Adrenal gland (tissue), 12 donors: ENCODE results near the gene DOK7. TPM values are rescaled to one million over a fixed set of nuclear protein-coding genes. Genes with fewer than 3 reads are reported as not detected.

Experiments used
- DNase-seq, 7 donors: peaks; one replicate each; pipeline ENCODE4 v3.0.0-alpha.2; 2019 to 2020
- H3K27ac ChIP-seq, 5 donors: fragments of 200-600 bp; sonication (generic) in 4 of 5; 1 replicate in 3 of 5; 2 replicates in 2 of 5; pipeline versions ENCODE4 v1.5.1 to v1.8.0; 2016 to 2020; ENCODE audit warnings: mild to moderate bottlenecking in 1 of 5
- H3K27me3 ChIP-seq: fragments of 200-600 bp; 2 replicates; pipeline ENCODE4 v1.8.0; 2021
- H3K36me3 ChIP-seq, 2 donors: fragments of 200-600 bp; replicated peaks in 1 of 2; 1 replicate in 1 of 2; 2 replicates in 1 of 2; pipeline versions ENCODE4 v1.5.1 to v1.8.0; 2018 to 2022
- H3K4me1 ChIP-seq, 2 donors: fragments of 200-600 bp; replicated peaks in 1 of 2; 1 replicate in 1 of 2; 2 replicates in 1 of 2; pipeline versions ENCODE4 v1.5.1 to v1.8.0; 2018 to 2021
- H3K4me3 ChIP-seq, 4 donors: fragments of 200-600 bp; sonication (generic) in 3 of 4; one replicate each; pipeline ENCODE4 v1.5.1; 2016 to 2018
- H3K9me3 ChIP-seq, 3 donors: fragments of 200-600 bp; sonication (generic) in 1 of 3; replicated peaks in 1 of 3; 1 replicate in 2 of 3; 2 replicates in 1 of 3; pipeline versions ENCODE4 v1.5.1 to v1.8.0; 2016 to 2021
- CTCF ChIP-seq, 6 experiments: fragments of 450-650 bp in 4 of 6; fragments of 200-600 bp in 2 of 6; sonication (generic) in 1 of 6; IDR thresholded peaks; 1 replicate in 5 of 6; 2 replicates in 1 of 6; pipeline versions ENCODE4 v1.5.1 to v1.8.0; 2016 to 2021; ENCODE audit warnings: antibody characterized with exemption in 6 of 6, mild to moderate bottlenecking in 2 of 6, moderate library complexity in 1 of 6
- POLR2A ChIP-seq, 2 donors: fragments of 450-650 bp; IDR thresholded peaks; one replicate each; pipeline ENCODE4 v1.6.1; 2017; ENCODE audit warnings: antibody characterized with exemption in 2 of 2, mild to moderate bottlenecking in 2 of 2, moderate library complexity in 1 of 2
- WGBS, 4 donors: extraction: QIAGEN DNeasy Blood & Tissue Kit in 2 of 4; methylation state at CpG; one replicate each; pipeline versions ENCODE4 v1.1.5 to v1.1.7; 2013 to 2017; 5-methylcytosine and 5-hydroxymethylcytosine counted together
- intact Hi-C, 2 donors: fragments of 100-400 bp; cut with DNase I; formaldehyde crosslinking; loops; one replicate each; pipeline versions ENCODE4 v1.14.1 to v1.15.0; 2022 to 2023
- polyA plus RNA-seq, 3 donors: library from polyadenylated mRNA; stranded (reverse); fragments of 200-250 nt in 2 of 3; fragments of 350-450 nt in 1 of 3; fragmentation: Illumina TruSeq in 1 of 3; extraction: RNeasy Lipid Tissue Mini Kit (QIAGEN cat#74804) in 1 of 3; gene quantifications; one replicate each; pipeline ENCODE4 v1.2.3, GENCODE V29; 2013 to 2014
- total RNA-seq, 9 donors: library from RNA; depleted of rRNA in 4 of 9; stranded (reverse); fragments of >200 nt in 4 of 9; fragments of 120-200 nt in 1 of 9; fragmentation: NEBNext Ultra II Directional in 1 of 9; extraction: Animal tissue kit (Norgen Biotek cat#: 25700) in 1 of 9; gene quantifications; one replicate each; pipeline versions ENCODE4 v1.1.0 to v1.2.4, GENCODE V29; 2013 to 2023
- donor health status: healthy with polysubstance abuse.
- donor health status: Bipolar disorder and iron deficiency.
- donor health status: DM: yes; HTN: yes; CAD: no.
- donor health status: DM: no; HTN: no; CAD: no.
- donor health status: DM: no; HTN: no; CAD: no.
- donor health status: DM: yes; HTN: yes; CAD: no.

Gene DOK7
- total and polyA plus RNA-seq, 12 donors: 0.18 to 4.2 (median 1.1) TPM; not detected in 1

GRCh38 chr4:3470244-3471097 is 7.4 kb downstream of the DOK7 start:
- H3K4me1 ChIP-seq: no peaks in the 10 kb centered on the region
- H3K9me3 ChIP-seq: no peaks in the 10 kb centered on the region
- TF ChIP-seq POLR2A (IDR thresholded peaks at IDR 0.05) (no peak), CTCF (IDR thresholded peaks at IDR 0.05) (no peak)
- WGBS, 4 donors: 73 to 80% (median 77%) methylated on average over 23 to 25 of the region's 25 CpGs
- DNase-seq: no peak
- no peaks in the 10 kb centered on the region for H3K27me3 ChIP-seq
- H3K4me3 ChIP-seq: no peak overlapping the region
- intact Hi-C loops: no loop called here
- H3K36me3 ChIP-seq: no peaks in the 10 kb centered on the region
- no peak overlapping the region for H3K27ac ChIP-seq

- intact Hi-C loops: no loop called here
- Histone ChIP-seq H3K9me3 (no peaks in the 10 kb centered on the region), H3K27me3 (no peaks in the 10 kb centered on the region), H3K4me3 (no peak overlapping the region), H3K27ac (no peak overlapping the region), H3K36me3 (no peaks in the 10 kb centered on the region), H3K4me1 (no peaks in the 10 kb centered on the region)
- TF ChIP-seq CTCF (IDR thresholded peaks at IDR 0.05): no peak
- no peak for TF ChIP-seq POLR2A (IDR thresholded peaks at IDR 0.05)
- no peak for DNase-seq
- WGBS, 4 donors: 92 to 100% (median 95%) methylated on average over 6 to 23 of the region's 23 CpGs
These were observed 8.1 kb downstream of the DOK7 start for GRCh38 chr4:3471098-3471760.

- Histone ChIP-seq H3K4me3 (no peak overlapping the region), H3K27ac (no peak overlapping the region), H3K36me3 (no peaks in the 10 kb centered on the region), H3K4me1 (no peaks in the 10 kb centered on the region), H3K27me3 (no peaks in the 10 kb centered on the region), H3K9me3 (no peaks in the 10 kb centered on the region)
- intact Hi-C loops: no loop called here
- 86 to 92% (median 91%) methylated on average over 4 to 15 of the region's 15 CpGs for WGBS, 4 donors
- DNase-seq: no peak
- TF ChIP-seq POLR2A (IDR thresholded peaks at IDR 0.05) (no peak), CTCF (IDR thresholded peaks at IDR 0.05) (no peak)
These were observed 8.8 kb downstream of the DOK7 start for GRCh38 chr4:3471886-3472285.

GRCh38 chr4:3472411-3473141 is 9.5 kb downstream of the DOK7 start:
- intact Hi-C loops: no loop called here
- TF ChIP-seq CTCF (IDR thresholded peaks at IDR 0.05) (no peak), POLR2A (IDR thresholded peaks at IDR 0.05) (no peak)
- no peak for DNase-seq
- Histone ChIP-seq H3K27ac (no peak overlapping the region), H3K36me3 (no peaks in the 10 kb centered on the region), H3K4me3 (no peak overlapping the region), H3K9me3 (no peaks in the 10 kb centered on the region), H3K4me1 (no peaks in the 10 kb centered on the region), H3K27me3 (no peaks in the 10 kb centered on the region)
- WGBS, 4 donors: 84 to 92% (median 89%) methylated on average over 9 to 27 of the region's 27 CpGs
